HepG2 (cell line): Measurements from ENCODE around the gene AGTPBP1. TPM values are rescaled to one million over a fixed set of nuclear protein-coding genes. Genes with fewer than 3 reads are reported as not detected.
A peak's percentile ranks its signal among the peaks of the same experiment; 100 is the strongest.

Source experiments
- AKAP8 ChIP-seq: sonication (generic); formaldehyde crosslinking; IDR thresholded peaks from 2 replicates; pipeline ENCODE4 v1.5.1; 2020; ENCODE audit warnings: mild to moderate bottlenecking, missing genetic modification reagents
- BCL6 ChIP-seq: IDR thresholded peaks from 2 replicates; pipeline ENCODE4 v1.6.1; 2016; ENCODE audit warnings: missing genetic modification reagents, missing compliant biosample characterization
- EEA1 ChIP-seq: sonication (generic); formaldehyde crosslinking; IDR thresholded peaks from 2 replicates; pipeline ENCODE4 v1.5.1; 2020; ENCODE audit warnings: mild to moderate bottlenecking, missing genetic modification reagents, borderline replicate concordance
- ETV6 ChIP-seq: sonication (generic); formaldehyde crosslinking; conservative IDR thresholded peaks from 2 replicates; pipeline ENCODE4 v1.4.0; 2020; ENCODE audit warnings: missing genetic modification reagents
- FOXO1 ChIP-seq: sonication (generic); formaldehyde crosslinking; IDR thresholded peaks from 2 replicates; pipeline ENCODE4 v1.4.0; 2020; ENCODE audit warnings: missing genetic modification reagents
- GFI1 ChIP-seq: sonication (generic); formaldehyde crosslinking; IDR thresholded peaks from 2 replicates; pipeline ENCODE4 v1.5.0; 2020; ENCODE audit warnings: missing genetic modification reagents, mild to moderate bottlenecking, borderline replicate concordance
- KAT2B ChIP-seq: fragments of 150-350 bp; IDR thresholded peaks from 2 replicates; pipeline ENCODE4 v1.6.1; 2014; ENCODE audit warnings: low read depth, low read length, borderline replicate concordance
- MAFF ChIP-seq: IDR thresholded peaks from 2 replicates; pipeline ENCODE4 v1.6.1; 2011; ENCODE audit warnings: low read depth, low read length, improper control_type of control experiment
- MAFK ChIP-seq, 2 experiments: IDR thresholded peaks in 1 of 2; conservative IDR thresholded peaks in 1 of 2; 2 replicates each; pipeline ENCODE4 v1.6.1; 2011; ENCODE audit warnings: improper control_type of control experiment in 2 of 2, low read length in 2 of 2
- MED13 ChIP-seq: sonication (generic); formaldehyde crosslinking; IDR thresholded peaks from 2 replicates; pipeline ENCODE4 v1.5.0; 2020; ENCODE audit warnings: missing genetic modification reagents
- MTF2 ChIP-seq: sonication (generic); formaldehyde crosslinking; IDR thresholded peaks from 2 replicates; pipeline ENCODE4 v1.5.0; 2020; ENCODE audit warnings: missing genetic modification reagents, borderline replicate concordance
- MXD4 ChIP-seq: IDR thresholded peaks from 2 replicates; pipeline ENCODE4 v1.6.1; 2016; ENCODE audit warnings: mild to moderate bottlenecking, missing biosample characterization, missing genetic modification reagents
- MYC ChIP-seq: sonication (generic); formaldehyde crosslinking; IDR thresholded peaks from 2 replicates; pipeline ENCODE4 v1.9.0; 2021; ENCODE audit warnings: missing genetic modification reagents, borderline replicate concordance
- POLR2G ChIP-seq: fragments of 200-400 bp; formaldehyde crosslinking; IDR thresholded peaks from 2 replicates; pipeline ENCODE4 v1.6.1; 2018; ENCODE audit warnings: mild to moderate bottlenecking, low read depth, low read length, moderate library complexity
- REPIN1 ChIP-seq: sonication (generic); formaldehyde crosslinking; IDR thresholded peaks from 2 replicates; pipeline ENCODE4 v1.8.0; 2022; ENCODE audit warnings: missing genetic modification reagents, low read depth, mild to moderate bottlenecking, borderline replicate concordance
- ZBTB3 ChIP-seq: sonication (generic); formaldehyde crosslinking; IDR thresholded peaks from 2 replicates; pipeline ENCODE4 v1.4.0; 2020; ENCODE audit warnings: low read depth, mild to moderate bottlenecking, moderate library complexity, missing genetic modification reagents, borderline replicate concordance
- ZBTB34 ChIP-seq: sonication (generic); formaldehyde crosslinking; IDR thresholded peaks from 2 replicates; pipeline ENCODE4 v1.8.0; 2022; ENCODE audit warnings: mild to moderate bottlenecking, missing genetic modification reagents
- ZBTB39 ChIP-seq: sonication (generic); formaldehyde crosslinking; IDR thresholded peaks from 2 replicates; pipeline ENCODE4 v1.5.0; 2020; ENCODE audit warnings: missing genetic modification reagents
- ZNF180 ChIP-seq: sonication (generic); formaldehyde crosslinking; IDR thresholded peaks from 2 replicates; pipeline ENCODE4 v1.4.0; 2020; ENCODE audit warnings: low read depth, missing genetic modification reagents, borderline replicate concordance
- ZNF24 ChIP-seq: fragments of 450-650 bp; IDR thresholded peaks from 2 replicates; pipeline ENCODE4 v1.6.1; 2017; ENCODE audit warnings: antibody characterized with exemption, mild to moderate bottlenecking
- ZNF326 ChIP-seq: sonication (generic); formaldehyde crosslinking; IDR thresholded peaks from 2 replicates; pipeline ENCODE4 v1.4.0; 2020; ENCODE audit warnings: missing genetic modification reagents, borderline replicate concordance
- ZNF354B ChIP-seq: sonication (generic); formaldehyde crosslinking; IDR thresholded peaks from 2 replicates; pipeline ENCODE4 v1.8.0; 2022; ENCODE audit warnings: mild to moderate bottlenecking, missing genetic modification reagents
- ZNF703 ChIP-seq: sonication (generic); formaldehyde crosslinking; IDR thresholded peaks from 2 replicates; pipeline ENCODE4 v1.5.1; 2020; ENCODE audit warnings: missing genetic modification reagents, mild to moderate bottlenecking, moderate library complexity, borderline replicate concordance
- ZNF720 ChIP-seq: sonication (generic); formaldehyde crosslinking; IDR thresholded peaks from 2 replicates; pipeline ENCODE4 v1.4.0; 2020; ENCODE audit warnings: missing genetic modification reagents
- ZNF766 ChIP-seq: sonication (generic); formaldehyde crosslinking; IDR thresholded peaks from 2 replicates; pipeline ENCODE4 v1.5.0; 2020; ENCODE audit warnings: missing genetic modification reagents, borderline replicate concordance
- ZNF816 ChIP-seq: sonication (generic); formaldehyde crosslinking; IDR thresholded peaks from 2 replicates; pipeline ENCODE4 v1.8.0; 2022; ENCODE audit warnings: missing genetic modification reagents, mild to moderate bottlenecking, borderline replicate concordance
- polyA plus RNA-seq, 8 experiments: library from polyadenylated mRNA; depleted of rRNA in 3 of 8; stranded (reverse) in 7 of 8; unstranded in 1 of 8; fragments of >200 nt; fragmentation: Illumina TruSeq in 4 of 8; extraction: Trizol in 4 of 8; gene quantifications; 2 replicates each; pipeline versions ENCODE4 v1.2.1 to v1.2.3, GENCODE V29; 2011 to 2016; ENCODE audit warnings: low read depth in 4 of 8, missing spikeins in 1 of 8, mixed read lengths in 1 of 8; ENCODE audit not compliant: insufficient read depth in 1 of 8
- total RNA-seq, 5 experiments: library from RNA; depleted of rRNA; stranded (reverse); fragments of >200 nt; fragmentation: Illumina TruSeq; extraction: Trizol; gene quantifications; 2 replicates each; pipeline ENCODE4 v1.2.3, GENCODE V29; 2016; ENCODE audit warnings: low read depth in 1 of 5
- TF ChIP-seq, protein P1 (sequence below): sonication (generic); formaldehyde crosslinking; IDR thresholded peaks from 2 replicates; pipeline ENCODE4 v1.5.0; 2020; ENCODE audit warnings: missing genetic modification reagents, mild to moderate bottlenecking, borderline replicate concordance
- TF ChIP-seq, protein P2 (sequence below): sonication (generic); formaldehyde crosslinking; IDR thresholded peaks from 2 replicates; pipeline ENCODE4 v1.8.0; 2022; ENCODE audit warnings: mild to moderate bottlenecking, missing genetic modification reagents; ENCODE audit not compliant: insufficient replicate concordance

Gene AGTPBP1
- total and polyA plus RNA-seq, 2 of the 13 experiments (the other 11 are each of a cell fraction or from before 2014, with no cell fraction given): 9.7 to 22.3 TPM

GRCh38 chr9:85723215-85723614 is 18.5 kb downstream of the AGTPBP1 start (continued):
- TF ChIP-seq MED13 (CRISPR knock-in tag) (no peak), KAT2B (no peak), MYC (CRISPR knock-in tag) (peak; percentile 62; the same call in 1 of the 2 replicates), MXD4 (CRISPR knock-in tag) (no peak), ZNF720 (CRISPR knock-in tag) (no peak), ZNF703 (no peak), ZNF180 (CRISPR knock-in tag) (no peak), ZNF326 (CRISPR knock-in tag) (no peak), MAFF (no peak), GFI1 (CRISPR knock-in tag) (no peak), AKAP8 (no peak), EEA1 (CRISPR knock-in tag) (no peak), ZNF766 (CRISPR knock-in tag) (no peak), BCL6 (CRISPR knock-in tag) (no peak), ZNF354B (CRISPR knock-in tag) (no peak), MTF2 (CRISPR knock-in tag) (no peak), POLR2G (no peak), ZNF24 (no peak), ZBTB34 (CRISPR knock-in tag) (peak; percentile 46; the same call in 1 of the 2 replicates), FOXO1 (CRISPR knock-in tag) (peak; percentile 79), ETV6 (CRISPR knock-in tag) (no peak), ZBTB39 (CRISPR knock-in tag) (no peak), REPIN1 (CRISPR knock-in tag) (no peak; the same call in 1 of the 2 replicates), ZBTB3 (CRISPR knock-in tag) (no peak), MAFK (conservative IDR thresholded peaks at IDR 0.05 in 1 of 2, IDR thresholded peaks at IDR 0.05 in 1 of 2; ENCODE audit: low read length in 2 of 2) (no peak), ZNF816 (no peak)
- TF ChIP-seq, protein P1, sequence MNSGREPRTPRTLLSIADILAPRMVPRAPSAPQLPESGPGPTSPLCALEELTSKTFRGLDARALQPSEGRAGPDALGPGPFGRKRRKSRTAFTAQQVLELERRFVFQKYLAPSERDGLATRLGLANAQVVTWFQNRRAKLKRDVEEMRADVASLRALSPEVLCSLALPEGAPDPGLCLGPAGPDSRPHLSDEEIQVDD (CRISPR knock-in tag): no peak
- TF ChIP-seq, protein P2, sequence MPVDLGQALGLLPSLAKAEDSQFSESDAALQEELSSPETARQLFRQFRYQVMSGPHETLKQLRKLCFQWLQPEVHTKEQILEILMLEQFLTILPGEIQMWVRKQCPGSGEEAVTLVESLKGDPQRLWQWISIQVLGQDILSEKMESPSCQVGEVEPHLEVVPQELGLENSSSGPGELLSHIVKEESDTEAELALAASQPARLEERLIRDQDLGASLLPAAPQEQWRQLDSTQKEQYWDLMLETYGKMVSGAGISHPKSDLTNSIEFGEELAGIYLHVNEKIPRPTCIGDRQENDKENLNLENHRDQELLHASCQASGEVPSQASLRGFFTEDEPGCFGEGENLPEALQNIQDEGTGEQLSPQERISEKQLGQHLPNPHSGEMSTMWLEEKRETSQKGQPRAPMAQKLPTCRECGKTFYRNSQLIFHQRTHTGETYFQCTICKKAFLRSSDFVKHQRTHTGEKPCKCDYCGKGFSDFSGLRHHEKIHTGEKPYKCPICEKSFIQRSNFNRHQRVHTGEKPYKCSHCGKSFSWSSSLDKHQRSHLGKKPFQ (CRISPR knock-in tag): no peak
